Epithelial cell of proximal tubule (primary cell): ENCODE results near the gene FNDC1. TPM values are rescaled to one million over a fixed set of nuclear protein-coding genes. Genes with fewer than 3 reads are reported as not detected.

Source experiments
- DNase-seq: peaks from one replicate; pipeline ENCODE4 v3.0.0-alpha.2; 2011; ENCODE audit warnings: low read depth
- H3K4me3 ChIP-seq: 2 replicates; pipeline ENCODE4 v1.5.1; 2011; ENCODE audit warnings: low read depth, mild to moderate bottlenecking, low read length
- total RNA-seq: library from RNA; depleted of rRNA; stranded (reverse); fragments of >200 nt; gene quantifications from 2 replicates; pipeline ENCODE4 v1.2.3, GENCODE V29; 2015
- TF ChIP-seq, protein P1 (sequence below): conservative IDR thresholded peaks from 2 replicates; pipeline ENCODE4 v1.5.1; 2012; ENCODE audit warnings: low read depth, mild to moderate bottlenecking, low read length

FNDC1 gene
- total RNA-seq, 1 donor from 2014 or later = not detected

DNA sequence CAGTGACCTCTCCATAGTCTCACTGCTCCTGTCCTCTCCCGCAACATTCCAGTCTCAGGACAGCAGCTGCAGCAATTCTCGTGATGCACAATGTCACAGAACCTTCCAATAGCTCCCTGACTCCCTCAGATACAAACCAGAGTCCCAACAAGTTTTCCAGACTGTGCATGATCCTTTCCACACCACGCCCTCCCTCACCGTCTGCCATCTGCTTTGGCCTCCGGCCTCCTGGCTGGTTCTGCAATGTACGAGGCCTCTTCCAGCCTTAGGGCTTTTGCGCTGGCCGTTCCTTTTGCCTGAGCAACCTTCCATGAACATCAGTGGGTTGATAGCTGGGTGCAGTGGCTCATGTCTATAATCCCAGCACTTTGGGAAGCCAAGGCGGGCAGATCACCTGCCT, 9.6 kb downstream of the FNDC1 start:
- no peak overlapping the region for H3K4me3 ChIP-seq
- TF ChIP-seq, protein P1, sequence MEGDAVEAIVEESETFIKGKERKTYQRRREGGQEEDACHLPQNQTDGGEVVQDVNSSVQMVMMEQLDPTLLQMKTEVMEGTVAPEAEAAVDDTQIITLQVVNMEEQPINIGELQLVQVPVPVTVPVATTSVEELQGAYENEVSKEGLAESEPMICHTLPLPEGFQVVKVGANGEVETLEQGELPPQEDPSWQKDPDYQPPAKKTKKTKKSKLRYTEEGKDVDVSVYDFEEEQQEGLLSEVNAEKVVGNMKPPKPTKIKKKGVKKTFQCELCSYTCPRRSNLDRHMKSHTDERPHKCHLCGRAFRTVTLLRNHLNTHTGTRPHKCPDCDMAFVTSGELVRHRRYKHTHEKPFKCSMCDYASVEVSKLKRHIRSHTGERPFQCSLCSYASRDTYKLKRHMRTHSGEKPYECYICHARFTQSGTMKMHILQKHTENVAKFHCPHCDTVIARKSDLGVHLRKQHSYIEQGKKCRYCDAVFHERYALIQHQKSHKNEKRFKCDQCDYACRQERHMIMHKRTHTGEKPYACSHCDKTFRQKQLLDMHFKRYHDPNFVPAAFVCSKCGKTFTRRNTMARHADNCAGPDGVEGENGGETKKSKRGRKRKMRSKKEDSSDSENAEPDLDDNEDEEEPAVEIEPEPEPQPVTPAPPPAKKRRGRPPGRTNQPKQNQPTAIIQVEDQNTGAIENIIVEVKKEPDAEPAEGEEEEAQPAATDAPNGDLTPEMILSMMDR = no peak
- DNase-seq = no peak

DNA sequence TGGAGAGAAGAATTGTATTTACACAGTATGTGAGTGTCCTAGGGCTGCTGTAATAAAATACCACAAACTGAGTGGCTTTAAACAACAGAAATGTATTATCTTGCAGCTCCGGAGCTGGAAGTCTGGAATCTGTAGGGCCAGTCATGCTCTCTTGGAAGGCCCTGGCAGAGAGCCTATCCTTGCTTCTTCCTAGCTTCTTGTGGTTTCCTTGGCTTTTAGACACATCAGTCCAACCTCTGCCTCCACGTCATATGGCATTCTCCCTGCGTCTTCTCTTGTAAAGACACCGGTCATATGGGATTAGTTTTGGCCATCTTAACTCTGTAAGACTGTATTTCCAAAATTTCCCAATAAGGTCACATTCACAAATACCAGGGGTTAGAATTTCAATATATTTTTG, 10.8 kb downstream of the FNDC1 start:
- TF ChIP-seq, protein P1 = no peak
- DNase-seq = no peak
- H3K4me3 ChIP-seq = no peak overlapping the region

DNA sequence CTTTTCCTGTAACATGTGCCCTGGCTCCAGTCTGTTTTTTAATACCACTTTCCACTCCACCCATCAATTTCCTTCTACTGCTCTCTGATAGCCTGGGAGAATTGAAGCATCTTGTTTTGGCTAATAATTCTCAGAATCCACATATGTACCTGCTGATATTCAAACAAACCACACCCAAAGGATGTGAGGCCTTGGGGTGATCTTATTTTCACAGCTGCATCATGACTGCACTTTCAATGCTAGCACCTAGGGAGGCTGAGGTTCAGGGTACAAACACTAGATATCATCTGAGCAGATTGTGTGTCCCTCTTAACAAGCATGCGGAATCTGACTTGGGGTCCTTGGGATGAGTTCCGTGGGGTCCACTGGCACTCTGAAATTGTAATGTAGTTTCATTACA, 12.7 kb downstream of the FNDC1 start:
- TF ChIP-seq, protein P1 = no peak
- DNase-seq = no peak
- no peak overlapping the region for H3K4me3 ChIP-seq

DNA sequence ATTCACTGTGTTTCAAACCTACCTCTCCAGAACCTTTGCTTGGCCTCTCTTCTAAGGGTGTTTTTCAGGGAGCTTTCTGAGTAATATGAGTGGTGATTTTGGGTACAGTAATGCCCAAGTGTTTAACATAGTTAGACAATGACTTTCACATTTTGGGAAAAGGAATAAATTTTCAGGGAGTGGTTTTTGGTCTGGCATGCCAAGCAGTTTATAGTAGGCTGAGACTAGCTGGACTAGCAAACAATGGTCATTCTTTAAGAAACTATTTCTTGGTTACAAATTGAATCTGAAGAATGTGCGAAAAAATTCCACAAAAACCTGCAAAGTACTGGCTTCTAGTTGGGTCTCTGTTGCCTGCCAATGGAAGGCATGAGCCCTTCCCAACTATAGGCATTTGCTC, 15.4 kb downstream of the FNDC1 start:
- no peak overlapping the region for H3K4me3 ChIP-seq
- TF ChIP-seq, protein P1 = no peak

DNA sequence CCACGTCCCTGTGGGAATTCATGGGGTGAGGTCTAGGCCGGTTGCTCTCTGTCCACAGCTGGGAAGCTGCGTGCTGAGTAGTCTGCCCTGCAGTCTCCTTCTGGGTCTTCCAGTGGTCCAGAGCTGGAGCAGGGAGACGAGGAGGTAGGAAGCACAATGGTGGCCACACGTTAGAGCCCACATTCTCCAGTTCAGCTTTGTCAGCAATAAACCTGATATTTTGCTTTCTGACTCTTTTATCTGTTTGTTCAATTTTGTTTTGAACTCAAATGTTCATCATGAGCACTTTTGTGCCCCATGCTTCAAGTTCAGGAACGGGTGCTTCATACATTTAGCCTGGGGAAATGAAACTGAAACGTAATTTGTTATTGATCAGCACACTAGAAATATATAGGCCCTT, 21.3 kb downstream of the FNDC1 start:
- H3K4me3 ChIP-seq = no peak overlapping the region
- TF ChIP-seq, protein P1 = no peak
- DNase-seq = no peak

More for the DNA sequence above, 15.4 kb downstream of the FNDC1 start:
- no peak for DNase-seq

DNA sequence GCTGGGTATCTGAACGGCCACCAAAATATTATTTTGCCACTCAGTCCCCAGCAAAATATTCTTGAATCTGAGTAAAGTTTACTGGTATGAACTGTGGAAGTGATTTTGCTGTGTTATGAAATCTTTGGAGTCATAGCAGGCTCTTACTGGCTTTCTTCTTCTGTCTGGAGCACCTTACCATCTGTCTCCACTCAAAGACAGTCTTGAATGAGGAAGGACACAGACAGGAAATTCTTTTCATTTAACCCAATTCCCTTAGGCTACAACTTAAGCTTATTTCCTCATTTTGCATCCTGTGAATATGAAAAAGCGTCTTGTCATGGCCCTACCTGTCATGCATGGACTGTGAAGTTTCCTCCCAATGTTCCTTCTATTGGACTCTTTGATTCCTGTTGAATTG, 24.7 kb downstream of the FNDC1 start:
- TF ChIP-seq, protein P1 = no peak
- DNase-seq = no peak
- no peak overlapping the region for H3K4me3 ChIP-seq

DNA sequence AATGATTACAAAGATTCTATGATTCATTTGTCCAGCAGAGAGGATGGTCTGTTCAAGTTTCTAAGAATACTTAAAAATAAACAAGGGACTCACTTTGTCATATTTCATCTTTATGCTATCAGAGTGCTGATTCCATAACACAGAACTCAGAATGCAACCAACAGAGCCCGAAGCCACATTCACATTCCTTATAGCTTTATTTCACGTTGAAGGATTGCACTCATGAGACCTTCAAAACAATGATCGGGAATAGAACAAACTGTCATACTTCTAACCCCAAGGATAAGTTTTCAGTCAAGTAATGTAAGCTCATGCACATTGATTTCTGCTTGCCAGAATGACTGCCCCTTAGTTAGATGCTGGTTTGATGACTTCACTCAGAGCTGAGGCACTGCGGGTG, 25.2 kb downstream of the FNDC1 start:
- DNase-seq = no peak
- no peak overlapping the region for H3K4me3 ChIP-seq
- TF ChIP-seq, protein P1 = no peak
